Epithelial cell of esophagus (primary cell): ENCODE data around the gene KERA.

Experiments used
- DNase-seq: peaks from one replicate; pipeline ENCODE4 v3.0.0; 2010; ENCODE audit warnings: low read depth
- H3K4me3 ChIP-seq: 2 replicates; pipeline ENCODE4 v1.5.1; 2011; ENCODE audit warnings: mild to moderate bottlenecking, low read length, control low read depth
- CTCF ChIP-seq: IDR thresholded peaks from 2 replicates; pipeline ENCODE4 v1.5.1; 2011; ENCODE audit warnings: low read depth, mild to moderate bottlenecking, low read length, control low read depth, inconsistent platforms; ENCODE audit not compliant: insufficient read depth; ENCODE audit errors: missing control alignments

Gene KERA

GRCh38 chr12:91074154-91074709 lies 16.4 kb upstream of the KERA start:
- DNase-seq = no peak
- TF ChIP-seq CTCF = no peak
- H3K4me3 ChIP-seq = no peak overlapping the region

- no peak for DNase-seq
- TF ChIP-seq CTCF = no peak
- H3K4me3 ChIP-seq = no peak overlapping the region
Measured at GRCh38 chr12:91073426-91073825, 15.6 kb upstream of the KERA start.

GRCh38 chr12:91072931-91073330 lies 15.1 kb upstream of the KERA start:
- no peak for TF ChIP-seq CTCF
- no peak for DNase-seq
- H3K4me3 ChIP-seq = no peak overlapping the region

- no peak for DNase-seq
- no peak for TF ChIP-seq CTCF
- no peak overlapping the region for H3K4me3 ChIP-seq
Measured at GRCh38 chr12:91070936-91071335, 13.1 kb upstream of the KERA start.

GRCh38 chr12:91065396-91065795 lies 7.6 kb upstream of the KERA start:
- TF ChIP-seq CTCF = no peak
- H3K4me3 ChIP-seq = no peak overlapping the region
- DNase-seq = no peak

GRCh38 chr12:91064640-91065039 lies 6.8 kb upstream of the KERA start:
- no peak for DNase-seq
- no peak for TF ChIP-seq CTCF
- H3K4me3 ChIP-seq = no peak overlapping the region

GRCh38 chr12:91061091-91061490 lies 3.3 kb upstream of the KERA start:
- TF ChIP-seq CTCF = no peak
- DNase-seq = no peak
- H3K4me3 ChIP-seq = no peak overlapping the region
